ENCODE data around the gene PRRT1.
"Not testable (repeated sequence)": the region's sequence is repeated elsewhere in the genome, so short reads cannot be mapped to it uniquely, and the experiment has no call there.

The PRRT1 gene

GRCh38 chr6:32102255-32102654, 49.5 kb downstream of the PRRT1 start:
- TF ChIP-seq EZH2phosphoT487 (conservative IDR thresholded peaks at IDR 0.05; ENCODE audit: low read length), result no peak
- TF ChIP-seq, protein P1, sequence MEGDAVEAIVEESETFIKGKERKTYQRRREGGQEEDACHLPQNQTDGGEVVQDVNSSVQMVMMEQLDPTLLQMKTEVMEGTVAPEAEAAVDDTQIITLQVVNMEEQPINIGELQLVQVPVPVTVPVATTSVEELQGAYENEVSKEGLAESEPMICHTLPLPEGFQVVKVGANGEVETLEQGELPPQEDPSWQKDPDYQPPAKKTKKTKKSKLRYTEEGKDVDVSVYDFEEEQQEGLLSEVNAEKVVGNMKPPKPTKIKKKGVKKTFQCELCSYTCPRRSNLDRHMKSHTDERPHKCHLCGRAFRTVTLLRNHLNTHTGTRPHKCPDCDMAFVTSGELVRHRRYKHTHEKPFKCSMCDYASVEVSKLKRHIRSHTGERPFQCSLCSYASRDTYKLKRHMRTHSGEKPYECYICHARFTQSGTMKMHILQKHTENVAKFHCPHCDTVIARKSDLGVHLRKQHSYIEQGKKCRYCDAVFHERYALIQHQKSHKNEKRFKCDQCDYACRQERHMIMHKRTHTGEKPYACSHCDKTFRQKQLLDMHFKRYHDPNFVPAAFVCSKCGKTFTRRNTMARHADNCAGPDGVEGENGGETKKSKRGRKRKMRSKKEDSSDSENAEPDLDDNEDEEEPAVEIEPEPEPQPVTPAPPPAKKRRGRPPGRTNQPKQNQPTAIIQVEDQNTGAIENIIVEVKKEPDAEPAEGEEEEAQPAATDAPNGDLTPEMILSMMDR (IDR thresholded peaks at IDR 0.05; ENCODE audit: insufficient read depth, low read length, poor library complexity, severe bottlenecking), result no peak
- Histone ChIP-seq H3K36me3 (ENCODE audit: low read length) (no peaks in the 10 kb centered on the region), H3F3A (ENCODE audit: insufficient read depth) (no peaks in the 10 kb centered on the region), H3K4me2 (ENCODE audit: low read depth, low read length, poor library complexity, severe bottlenecking) (no peak overlapping the region), H4K20me1 (ENCODE audit: low read depth, low read length) (no peaks in the 10 kb centered on the region), H2AFZ (ENCODE audit: low read depth, low read length, severe bottlenecking) (no peak overlapping the region), H3K9ac (ENCODE audit: low read length) (no peak overlapping the region), H3K9me2 (replicated peaks; ENCODE audit: insufficient read depth, low read length) (no peaks in the 10 kb centered on the region), H3K27me3 (ENCODE audit: low read length) (no peaks in the 10 kb centered on the region), H3K79me2 (ENCODE audit: insufficient read depth, low read length) (no peaks in the 10 kb centered on the region), H3K9me3 (ENCODE audit: insufficient read depth, low read length) (no peaks in the 10 kb centered on the region), H3K4me3 (ENCODE audit: insufficient read depth, low read length, poor library complexity, severe bottlenecking) (no peak overlapping the region), H3K27ac (ENCODE audit: low read depth, low read length) (no peak overlapping the region)

DNA sequence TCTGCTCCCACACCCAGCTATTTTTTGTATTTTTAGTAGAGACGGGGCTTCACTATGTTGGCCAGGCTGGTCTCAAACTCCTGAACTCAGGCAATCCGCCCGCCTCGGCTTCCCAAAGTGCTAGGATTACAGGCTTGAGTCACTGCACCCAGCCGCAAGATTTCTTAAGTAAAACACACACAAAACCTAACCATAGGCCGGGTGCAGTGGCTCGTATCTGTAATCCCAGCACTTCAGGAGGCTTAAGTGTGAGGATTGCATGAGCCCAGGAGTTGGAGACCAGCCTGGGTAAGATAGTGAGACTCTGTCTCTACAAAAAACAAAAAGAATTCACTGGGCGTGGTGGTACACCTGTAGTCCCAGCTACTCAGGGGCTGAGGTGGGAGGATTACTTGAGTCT, 51.5 kb downstream of the PRRT1 start:
- H3K79me2 ChIP-seq (ENCODE audit: insufficient read depth, low read length); H3K27ac ChIP-seq (ENCODE audit: low read depth, low read length); H3K36me3 ChIP-seq (ENCODE audit: low read length); H3F3A ChIP-seq (ENCODE audit: insufficient read depth); H2AFZ ChIP-seq (ENCODE audit: low read depth, low read length, severe bottlenecking); H3K4me3 ChIP-seq (ENCODE audit: insufficient read depth, low read length, poor library complexity, severe bottlenecking); H3K9ac ChIP-seq (ENCODE audit: low read length); H4K20me1 ChIP-seq (ENCODE audit: low read depth, low read length); H3K27me3 ChIP-seq (ENCODE audit: low read length); H3K9me3 ChIP-seq (ENCODE audit: insufficient read depth, low read length); H3K4me2 ChIP-seq (ENCODE audit: low read depth, low read length, poor library complexity, severe bottlenecking); H3K9me2 ChIP-seq (replicated peaks; ENCODE audit: insufficient read depth, low read length): not testable (repeated sequence)

Measured in SU-DHL-6 (cell line).